HEK293 (cell line): ENCODE results near the gene CFAP43.

ENCODE experiments used
- CTCF ChIA-PET: fragments of 350-600 bp; formaldehyde crosslinking; extraction: SDS; loops from one replicate; lab custom pipeline; 2021; ENCODE audit warnings: antibody characterized with exemption; lab: Yijun Ruan, JAX
- POLR2A ChIA-PET: fragments of 300-600 bp; formaldehyde crosslinking; extraction: SDS; loops from one replicate; lab custom pipeline; 2020; ENCODE audit warnings: antibody characterized with exemption, inconsistent platforms; lab: Yijun Ruan, JAX
- H3K27ac ChIP-seq: fragments of 200-500 bp; sonication (Bioruptor generic); 2 replicates; pipeline ENCODE4 v1.5.1; 2014; ENCODE audit warnings: low read depth, low read length, control low read depth, inconsistent platforms; ENCODE audit errors: extremely low read depth
- H3K36me3 ChIP-seq, 2 experiments: fragments of 200-500 bp in 1 of 2; sonication (Bioruptor generic) in 1 of 2; 1 replicate in 1 of 2; 2 replicates in 1 of 2; pipeline ENCODE4 v1.5.1; 2014 to 2017; ENCODE audit warnings: inconsistent platforms in 2 of 2, low read length in 2 of 2; ENCODE audit not compliant: control insufficient read depth in 2 of 2, insufficient read depth in 1 of 2
- H3K4me1 ChIP-seq: fragments of 200-500 bp; sonication (Bioruptor generic); 2 replicates; pipeline ENCODE4 v1.5.1; 2014; ENCODE audit warnings: mild to moderate bottlenecking, low read length, inconsistent platforms; ENCODE audit not compliant: control insufficient read depth, insufficient read depth
- H3K4me3 ChIP-seq: 2 replicates; pipeline ENCODE4 v1.5.1; 2011; ENCODE audit warnings: low read depth, mild to moderate bottlenecking, control low read depth, low read length, moderate library complexity
- H3K9me3 ChIP-seq: fragments of 200-500 bp; sonication (Bioruptor generic); 2 replicates; pipeline ENCODE4 v1.5.1; 2014; ENCODE audit warnings: low read depth, low read length, inconsistent platforms; ENCODE audit not compliant: control insufficient read depth, insufficient read depth
- BCL11A ChIP-seq: fragments of 450-650 bp; formaldehyde crosslinking; IDR thresholded peaks from 2 replicates; pipeline ENCODE4 v1.5.1; 2016; ENCODE audit warnings: low read depth, missing biosample characterization, missing genetic modification characterization
- BCL11B ChIP-seq: fragments of 450-650 bp; formaldehyde crosslinking; IDR thresholded peaks from 2 replicates; pipeline ENCODE4 v1.5.1; 2016; ENCODE audit warnings: low read depth, missing biosample characterization, missing genetic modification characterization
- ELK4 ChIP-seq: IDR thresholded peaks from 2 replicates; pipeline ENCODE4 v1.6.1; 2011; ENCODE audit warnings: mild to moderate bottlenecking, low read depth, low read length, borderline replicate concordance
- FEZF1 ChIP-seq: fragments of 450-650 bp; formaldehyde crosslinking; IDR thresholded peaks from 2 replicates; pipeline ENCODE4 v1.5.1; 2016; ENCODE audit warnings: missing biosample characterization, missing genetic modification characterization
- GLI4 ChIP-seq: fragments of 450-650 bp; formaldehyde crosslinking; IDR thresholded peaks from 2 replicates; pipeline ENCODE4 v1.5.1; 2016; ENCODE audit warnings: missing biosample characterization, missing genetic modification characterization
- HIC1 ChIP-seq: fragments of 450-650 bp; formaldehyde crosslinking; IDR thresholded peaks from 2 replicates; pipeline ENCODE4 v1.5.1; 2016; ENCODE audit warnings: missing biosample characterization, missing genetic modification characterization
- HOXA7 ChIP-seq: sonication (generic); formaldehyde crosslinking; IDR thresholded peaks from 2 replicates; pipeline ENCODE4 v1.8.1; 2022; ENCODE audit warnings: missing genetic modification reagents, borderline replicate concordance
- MEIS1 ChIP-seq: sonication (generic); formaldehyde crosslinking; IDR thresholded peaks from 2 replicates; pipeline ENCODE4 v1.8.1; 2022; ENCODE audit warnings: missing genetic modification reagents, mild to moderate bottlenecking, borderline replicate concordance
- PRDM1 ChIP-seq: fragments of 450-650 bp; formaldehyde crosslinking; IDR thresholded peaks from 2 replicates; pipeline ENCODE4; 2016; ENCODE audit warnings: missing biosample characterization, missing genetic modification characterization
- TCF7L2 ChIP-seq: IDR thresholded peaks from 2 replicates; pipeline ENCODE4 v1.6.1; 2011; ENCODE audit warnings: low read depth, mild to moderate bottlenecking, inconsistent platforms, low read length, moderate library complexity, borderline replicate concordance
- TRIM28 ChIP-seq: IDR thresholded peaks from 2 replicates; pipeline ENCODE4 v1.6.1; 2011; ENCODE audit warnings: low read length, control low read depth, borderline replicate concordance
- YY2 ChIP-seq: fragments of 450-650 bp; formaldehyde crosslinking; IDR thresholded peaks from 2 replicates; pipeline ENCODE4 v1.5.1; 2016; ENCODE audit warnings: missing biosample characterization, missing genetic modification characterization
- ZBTB1 ChIP-seq: fragments of 450-650 bp; formaldehyde crosslinking; IDR thresholded peaks from 2 replicates; pipeline ENCODE4 v1.5.1; 2016; ENCODE audit warnings: missing biosample characterization, missing genetic modification characterization
- ZBTB17 ChIP-seq: fragments of 450-650 bp; formaldehyde crosslinking; IDR thresholded peaks from 2 replicates; pipeline ENCODE4 v1.5.1; 2016; ENCODE audit warnings: missing biosample characterization, missing genetic modification characterization
- ZEB2 ChIP-seq: fragments of 450-650 bp; formaldehyde crosslinking; IDR thresholded peaks from 2 replicates; pipeline ENCODE4 v1.5.1; 2016; ENCODE audit warnings: missing biosample characterization, missing genetic modification characterization
- ZFP37 ChIP-seq: fragments of 450-650 bp; formaldehyde crosslinking; IDR thresholded peaks from 2 replicates; pipeline ENCODE4 v1.5.1; 2016; ENCODE audit warnings: missing biosample characterization, missing genetic modification characterization
- ZFP69B ChIP-seq: fragments of 450-650 bp; formaldehyde crosslinking; IDR thresholded peaks from 2 replicates; pipeline ENCODE4 v1.5.1; 2016; ENCODE audit warnings: missing biosample characterization, missing genetic modification characterization
- ZNF24 ChIP-seq: fragments of 450-650 bp; formaldehyde crosslinking; IDR thresholded peaks from 2 replicates; pipeline ENCODE4 v1.5.1; 2016; ENCODE audit warnings: missing biosample characterization, missing genetic modification characterization
- ZNF366 ChIP-seq: fragments of 450-650 bp; formaldehyde crosslinking; conservative IDR thresholded peaks from 2 replicates; pipeline ENCODE4 v1.5.1; 2016; ENCODE audit warnings: missing biosample characterization, missing genetic modification characterization
- ZNF404 ChIP-seq: fragments of 450-650 bp; formaldehyde crosslinking; IDR thresholded peaks from 2 replicates; pipeline ENCODE4 v1.5.1; 2017; ENCODE audit warnings: missing biosample characterization, missing genetic modification characterization
- ZNF488 ChIP-seq: fragments of 450-650 bp; formaldehyde crosslinking; IDR thresholded peaks from 2 replicates; pipeline ENCODE4 v1.5.1; 2016; ENCODE audit warnings: missing biosample characterization, missing genetic modification characterization
- ZNF561 ChIP-seq: fragments of 450-650 bp; IDR thresholded peaks from 2 replicates; pipeline ENCODE4 v1.5.1; 2018; ENCODE audit warnings: missing biosample characterization, missing genetic modification characterization, borderline replicate concordance
- ZNF571 ChIP-seq: fragments of 450-650 bp; formaldehyde crosslinking; IDR thresholded peaks from 2 replicates; pipeline ENCODE4 v1.5.0; 2017; ENCODE audit warnings: missing biosample characterization, missing genetic modification characterization
- ZNF600 ChIP-seq: fragments of 450-650 bp; formaldehyde crosslinking; IDR thresholded peaks from 2 replicates; pipeline ENCODE4 v1.5.1; 2016; ENCODE audit warnings: missing biosample characterization, missing genetic modification characterization
- ZNF629 ChIP-seq: fragments of 450-650 bp; formaldehyde crosslinking; IDR thresholded peaks from 2 replicates; pipeline ENCODE4 v1.5.1; 2017; ENCODE audit warnings: missing biosample characterization, missing genetic modification characterization
- ZNF639 ChIP-seq: fragments of 450-650 bp; formaldehyde crosslinking; IDR thresholded peaks from 2 replicates; pipeline ENCODE4 v1.5.1; 2016; ENCODE audit warnings: missing biosample characterization, missing genetic modification characterization
- ZNF660 ChIP-seq: fragments of 450-650 bp; IDR thresholded peaks from 2 replicates; pipeline ENCODE4 v1.5.1; 2018; ENCODE audit warnings: missing biosample characterization, mild to moderate bottlenecking, missing genetic modification characterization
- ZNF677 ChIP-seq: fragments of 450-650 bp; IDR thresholded peaks from 2 replicates; pipeline ENCODE4 v1.5.0; 2018; ENCODE audit warnings: missing biosample characterization, mild to moderate bottlenecking, missing genetic modification characterization, moderate library complexity
- ZNF701 ChIP-seq: fragments of 450-650 bp; formaldehyde crosslinking; IDR thresholded peaks from 2 replicates; pipeline ENCODE4 v1.5.1; 2016; ENCODE audit warnings: missing biosample characterization, missing genetic modification characterization
- ZNF791 ChIP-seq: fragments of 450-650 bp; formaldehyde crosslinking; IDR thresholded peaks from 2 replicates; pipeline ENCODE4 v1.5.1; 2016; ENCODE audit warnings: missing biosample characterization, missing genetic modification characterization
- ZSCAN16 ChIP-seq: fragments of 450-650 bp; formaldehyde crosslinking; IDR thresholded peaks from 2 replicates; pipeline ENCODE4 v1.5.1; 2016; ENCODE audit warnings: missing biosample characterization, missing genetic modification characterization
- ZSCAN18 ChIP-seq: fragments of 450-650 bp; formaldehyde crosslinking; IDR thresholded peaks from 2 replicates; pipeline ENCODE4 v1.5.1; 2016; ENCODE audit warnings: missing biosample characterization, missing genetic modification characterization

CFAP43 gene

GRCh38 chr10:104231784-104232612 lies at the start of gene CFAP43 (continued):
- TF ChIP-seq ZNF488, result no peak
- TF ChIP-seq ZNF600 (tag by site-specific recombination), result peak; percentile 74
- peak; percentile 64; the same call in 1 of the 2 replicates for TF ChIP-seq ZNF660 (tag by site-specific recombination)
- TF ChIP-seq TRIM28, result no peak
- TF ChIP-seq GLI4 (tag by site-specific recombination), result 0 out of 2 replicates have a peak, but pooled peaks have one; percentile 53
- TF ChIP-seq MEIS1 (CRISPR knock-in tag), result no peak
- 0 out of 2 replicates have a peak, but pooled peaks have one; percentile 16 for TF ChIP-seq ZNF24
- TF ChIP-seq ZNF561 (tag by site-specific recombination), result 0 out of 2 replicates have a peak, but pooled peaks have one; percentile 47
- TF ChIP-seq ZNF639 (tag by site-specific recombination), result peak; percentile 40; the same call in 1 of the 2 replicates
- TF ChIP-seq BCL11B, result peak; percentile 68; the same call in 1 of the 2 replicates
- peak; percentile 39; the same call in 1 of the 2 replicates for TF ChIP-seq ZNF629 (tag by site-specific recombination)
- 0 out of 2 replicates have a peak, but pooled peaks have one; percentile 38 for TF ChIP-seq ZNF701 (tag by site-specific recombination)
- TF ChIP-seq ZEB2 (tag by site-specific recombination), result 0 out of 2 replicates have a peak, but pooled peaks have one; percentile 83
- peak; percentile 82 for TF ChIP-seq ZBTB17 (tag by site-specific recombination)
- peak; percentile 58; the same call in 1 of the 2 replicates for TF ChIP-seq YY2 (tag by site-specific recombination)
- 0 out of 2 replicates have a peak, but pooled peaks have one; percentile 49 for TF ChIP-seq ZSCAN16 (tag by site-specific recombination)
- 0 out of 2 replicates have a peak, but pooled peaks have one; percentile 55 for TF ChIP-seq ZFP37 (tag by site-specific recombination)

- ChIA-PET CTCF (interaction anchor here (0.7 to 11.7 kb wide), 3 partner anchors 11 to 199 kb away, joined by 3 to 202 read pairs (median 5); no protein-coding TSS in a partner anchor), POLR2A (interaction anchor here (1.0 kb wide), 1 partner anchor 13 kb away, joined by 3 read pairs; the partner anchor contains the start of gene GSTO2)
- Histone ChIP-seq H3K4me1 (no peaks in the 10 kb centered on the region), H3K36me3 (no peaks in the 10 kb centered on the region), H3K9me3 (no peaks in the 10 kb centered on the region), H3K4me3 (no peak overlapping the region), H3K27ac (no peak overlapping the region)
- no peak for TF ChIP-seq HOXA7 (CRISPR knock-in tag)
- no peak for TF ChIP-seq ZNF791 (tag by site-specific recombination)
- TF ChIP-seq HIC1 (tag by site-specific recombination), result no peak
- no peak for TF ChIP-seq ZFP69B (tag by site-specific recombination)
- TF ChIP-seq ZBTB1 (tag by site-specific recombination), result no peak
- TF ChIP-seq ZSCAN18 (tag by site-specific recombination), result no peak
- no peak for TF ChIP-seq ZNF366 (tag by site-specific recombination)
- no peak for TF ChIP-seq ELK4
- TF ChIP-seq ZNF571, result no peak
- TF ChIP-seq ZNF404 (tag by site-specific recombination), result no peak
- no peak for TF ChIP-seq BCL11A (tag by site-specific recombination)
- no peak for TF ChIP-seq ZNF677
- no peak for TF ChIP-seq TCF7L2
- TF ChIP-seq FEZF1 (tag by site-specific recombination), result no peak
- no peak for TF ChIP-seq PRDM1
Observed at GRCh38 chr10:104281694-104282093, 49.5 kb upstream of the CFAP43 start.
